HG03025 (cell line): ENCODE measurements around the gene SCN4A.
"Not testable (repeated sequence)": the region's sequence is repeated elsewhere in the genome, so short reads cannot be mapped to it uniquely, and the experiment has no call there.

Experiments used
- ATAC-seq: cut with Tn5 transposase; IDR thresholded peaks from one replicate; pipeline ENCODE4 v1.9.1; 2021; ENCODE audit warnings: mild to moderate bottlenecking, moderate library complexity; ENCODE audit not compliant: unreplicated experiment, low FRiP score

The SCN4A gene

DNA sequence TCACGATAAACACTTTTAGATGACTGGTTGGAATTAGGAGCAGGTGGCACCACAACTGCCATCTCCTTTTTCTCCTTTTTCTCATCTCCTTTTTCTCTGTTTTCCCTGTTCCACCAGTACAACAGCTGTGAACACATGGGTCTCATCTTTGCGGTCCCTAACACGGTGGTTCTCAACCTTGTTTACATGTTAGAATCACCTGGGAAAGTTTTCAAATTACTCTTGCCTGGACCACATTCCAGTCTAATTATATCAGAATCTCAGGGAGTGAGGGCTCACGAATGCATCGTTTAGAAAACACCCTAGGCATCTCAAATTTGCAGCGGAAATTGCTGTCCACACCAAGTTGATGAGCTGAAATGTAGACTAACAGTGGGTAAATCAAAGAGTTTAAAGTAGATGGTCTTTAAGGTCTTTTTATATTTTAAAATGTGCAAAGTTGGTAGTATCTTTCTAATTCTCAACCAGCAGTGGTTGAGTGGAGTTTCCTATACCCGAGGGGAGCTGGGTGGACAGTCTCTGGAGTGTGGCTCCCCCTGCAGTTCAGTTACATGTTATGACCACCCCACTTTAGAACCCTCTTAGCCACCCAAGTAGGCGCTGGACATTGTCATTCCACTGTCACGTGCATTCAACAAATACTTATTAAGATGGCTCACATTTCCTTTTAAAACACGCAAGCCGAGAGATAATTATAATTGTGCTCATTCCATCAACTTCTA is 80.2 kb downstream of the SCN4A start:
- ATAC-seq: not testable (repeated sequence)

DNA sequence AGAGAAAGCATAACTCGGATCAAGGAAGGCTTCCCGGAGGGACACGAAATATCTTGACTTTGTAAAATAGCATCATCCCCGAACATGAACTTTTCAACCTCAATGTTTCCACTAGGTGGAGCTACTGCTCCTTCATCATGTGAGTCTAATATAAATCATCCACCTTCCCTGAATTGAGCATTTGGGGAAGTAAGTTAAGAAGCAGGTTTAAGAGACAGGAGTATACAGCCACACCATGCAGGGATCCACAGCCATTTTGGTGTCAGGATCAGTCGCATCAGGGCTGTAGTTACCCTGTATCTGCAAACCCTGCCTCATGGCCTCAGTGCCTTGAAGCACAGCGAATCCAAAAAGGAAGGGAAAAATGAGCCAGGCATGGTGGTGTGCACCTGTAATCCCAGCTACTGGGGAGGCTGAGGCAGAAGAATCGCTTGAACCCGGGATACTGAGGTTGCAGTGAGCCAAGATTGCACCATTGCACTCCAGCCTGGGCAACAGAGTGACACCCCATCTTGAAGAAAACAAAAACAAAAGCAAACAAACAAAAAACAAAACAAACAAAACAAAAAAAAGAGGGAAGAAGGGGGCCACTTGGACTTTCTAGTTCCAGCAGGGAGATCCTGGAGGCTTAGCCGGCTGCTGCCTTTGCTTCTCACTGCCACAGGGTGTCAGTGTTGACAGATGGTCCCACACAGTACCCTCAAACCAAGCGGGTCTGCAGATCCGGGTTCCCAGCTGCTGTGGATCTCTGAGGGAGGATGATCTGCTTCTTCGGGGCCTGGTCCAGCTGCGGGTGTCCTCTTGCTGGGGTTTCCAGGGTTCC is 83.5 kb downstream of the SCN4A start:
- not testable (repeated sequence) for ATAC-seq
